GM21447 (cell line): ENCODE results near the gene OXLD1.

ENCODE experiments used
- ATAC-seq: cut with Tn5 transposase; IDR thresholded peaks from one replicate; pipeline ENCODE4 v1.9.1; 2021; ENCODE audit not compliant: unreplicated experiment

The OXLD1 gene

DNA sequence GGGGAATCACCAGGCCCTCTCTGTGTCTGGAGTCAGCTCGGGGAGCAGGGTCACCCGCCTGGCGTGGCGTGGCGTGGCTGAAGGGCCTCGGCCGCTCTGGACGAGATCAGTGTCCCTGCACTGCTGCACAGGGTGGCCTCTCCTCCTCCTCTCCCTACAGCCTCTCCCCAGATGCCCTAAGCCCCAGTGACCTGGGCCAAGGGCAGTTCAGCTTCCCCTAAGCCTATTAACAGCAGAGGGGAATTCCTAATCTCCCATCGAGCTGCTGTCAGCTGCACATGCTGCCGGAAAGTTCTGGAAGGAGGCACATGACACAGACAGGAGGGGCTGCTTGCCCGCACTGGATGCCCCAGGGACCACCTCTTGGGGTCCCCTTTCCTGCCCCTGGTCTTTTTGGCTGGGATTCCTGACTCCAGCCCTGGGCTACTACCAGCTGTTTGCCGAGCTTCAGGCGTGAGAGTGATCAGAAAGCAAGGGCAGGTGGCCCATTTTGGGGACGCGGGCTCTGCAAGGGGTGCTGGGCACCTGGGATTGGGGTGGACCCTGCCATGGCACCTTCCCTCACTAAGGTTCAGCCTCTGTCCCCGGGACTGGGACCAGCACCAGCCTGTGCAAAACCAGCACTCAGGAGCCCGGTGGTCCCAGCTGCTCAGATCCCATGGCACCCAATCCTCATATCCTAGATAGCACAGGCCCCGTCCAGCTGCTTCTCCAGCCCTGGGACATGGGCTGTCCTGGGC is 10.9 kb downstream of the OXLD1 start:
- no peak for ATAC-seq

DNA sequence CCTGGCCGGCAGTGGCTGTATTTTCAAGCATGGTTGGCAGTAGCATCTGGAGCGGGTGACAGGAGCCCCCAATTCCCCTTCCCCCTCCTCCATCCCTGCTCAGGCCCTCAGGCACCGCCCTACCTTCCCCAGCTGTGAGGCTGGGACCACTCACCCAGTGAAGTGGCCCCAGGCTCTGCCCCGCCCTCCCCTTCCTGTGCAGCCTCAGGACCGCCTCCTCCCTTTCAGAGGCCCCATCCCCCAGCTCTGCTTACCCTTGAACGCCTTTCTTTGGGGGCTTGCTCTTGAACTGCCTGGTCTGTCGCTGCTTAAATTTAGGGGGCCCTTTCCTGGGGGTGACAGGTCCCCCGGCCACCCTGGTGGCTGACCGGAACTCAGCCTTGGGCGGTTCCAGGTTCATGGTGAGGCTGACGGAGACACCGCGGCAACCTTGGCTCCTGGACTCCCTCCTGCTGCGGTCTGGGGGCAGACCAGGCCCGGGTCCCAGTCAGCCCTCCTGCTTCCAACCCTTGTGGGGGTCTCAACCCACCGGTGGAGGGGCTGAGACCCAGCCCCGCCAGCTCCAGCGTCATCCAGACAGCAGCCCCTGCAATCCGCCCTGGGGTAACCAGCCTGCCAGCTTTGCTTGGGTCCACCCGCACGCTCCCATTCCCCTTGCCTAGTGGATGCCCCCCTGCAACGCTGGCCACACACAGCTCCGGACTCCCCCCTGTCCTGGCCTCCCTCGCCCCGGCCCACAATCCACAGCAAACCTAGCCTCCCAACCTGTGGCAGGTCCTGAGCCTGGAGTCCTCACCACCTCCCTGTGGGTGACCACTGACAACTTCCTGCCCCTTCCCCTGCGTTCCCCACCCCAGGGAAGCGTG is 13.3 kb downstream of the OXLD1 start:
- no peak for ATAC-seq

DNA sequence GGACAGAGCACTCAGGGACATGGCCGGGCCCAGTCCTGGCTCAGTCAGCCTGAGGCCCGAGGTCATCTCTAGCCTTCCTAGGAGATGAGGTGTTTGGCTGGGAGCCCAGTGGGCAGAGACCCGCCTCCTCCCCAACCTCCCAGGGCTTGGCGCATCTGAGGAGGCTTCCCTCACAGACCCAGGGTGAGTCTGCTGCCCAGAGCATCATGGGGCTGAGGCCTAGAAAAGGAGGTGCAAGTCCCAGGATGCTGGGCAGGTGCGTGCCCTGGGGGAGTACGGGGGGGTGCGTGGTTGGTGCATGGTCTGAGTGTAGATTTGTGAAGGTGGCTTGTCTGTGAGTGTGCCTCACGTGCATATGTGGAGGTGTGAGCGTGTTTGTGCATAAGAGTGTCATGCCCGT is 14.7 kb downstream of the OXLD1 start:
- no peak for ATAC-seq

DNA sequence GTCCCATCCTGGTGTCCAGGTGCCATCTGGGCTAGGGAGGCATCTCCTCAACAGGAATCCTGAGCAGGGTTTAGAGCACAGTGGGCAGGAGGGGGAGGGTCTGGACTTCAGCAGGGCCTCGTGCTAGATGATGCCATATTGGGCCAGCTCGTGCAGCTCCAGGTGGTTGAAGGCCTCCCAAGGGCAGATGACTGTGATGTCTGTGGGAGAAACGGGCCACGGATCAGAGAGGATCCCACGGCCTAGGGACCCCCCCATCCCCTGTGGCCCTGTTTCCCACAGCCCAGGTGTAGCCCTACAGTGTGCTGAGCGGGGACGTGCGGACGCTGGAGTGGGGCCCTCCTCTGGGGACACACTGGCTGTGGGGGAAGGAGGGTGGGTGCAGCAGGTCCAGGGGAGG is 15.5 kb downstream of the OXLD1 start:
- ATAC-seq = no peak

DNA sequence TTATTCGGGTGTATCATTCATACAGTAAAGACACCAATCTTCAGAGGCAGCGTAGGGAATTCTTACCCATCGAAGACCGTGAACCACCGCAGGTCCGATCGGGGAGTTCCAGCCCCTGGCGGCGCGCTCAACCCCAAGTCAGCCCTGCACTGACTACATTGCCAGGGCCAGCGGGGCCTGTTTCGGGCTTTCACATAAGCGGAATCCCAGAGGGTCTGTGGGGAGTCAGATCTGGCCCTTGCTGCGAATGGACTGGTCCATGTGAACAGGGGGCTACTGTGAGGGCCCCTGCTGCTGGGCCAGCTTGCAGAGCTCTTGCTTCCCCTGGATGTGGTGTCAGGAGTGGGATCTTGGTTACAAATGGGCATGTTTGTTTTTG is 17.7 kb downstream of the OXLD1 start:
- ATAC-seq = no peak

DNA sequence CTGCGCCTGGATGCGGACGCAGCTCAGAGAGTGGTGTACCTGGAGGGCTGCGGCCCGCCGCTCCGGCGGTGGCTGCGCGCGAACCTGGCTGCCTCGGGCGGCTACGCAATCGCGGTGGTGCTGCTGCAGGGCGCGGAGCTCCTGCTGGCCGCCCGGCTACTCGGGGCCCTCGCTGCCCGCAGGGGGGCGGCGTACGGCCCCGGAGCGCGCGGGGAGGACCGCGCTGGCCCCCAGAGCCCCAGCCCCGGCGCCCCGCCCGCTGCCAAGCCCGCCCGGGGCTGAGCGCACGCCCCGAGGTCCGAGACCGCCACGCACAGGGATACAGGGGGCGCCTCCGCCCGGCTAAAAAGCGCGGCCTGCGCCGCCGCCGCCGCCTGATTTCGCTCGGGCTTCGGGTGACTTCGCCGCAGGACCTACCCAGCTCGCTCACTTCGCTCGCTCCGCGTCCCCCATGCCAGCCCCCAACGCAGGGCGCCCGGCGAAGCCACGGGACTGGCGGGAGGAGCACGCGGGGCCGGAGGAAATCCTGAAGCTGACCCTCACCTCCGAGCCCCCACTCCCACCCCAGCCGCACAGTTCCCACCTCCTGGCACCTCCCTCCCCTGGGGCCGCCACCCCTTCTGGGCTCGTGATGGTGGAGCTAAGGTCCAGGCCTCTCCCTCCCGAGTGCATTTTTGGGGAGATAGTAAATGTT is 18.2 kb downstream of the OXLD1 start:
- ATAC-seq = no peak

DNA sequence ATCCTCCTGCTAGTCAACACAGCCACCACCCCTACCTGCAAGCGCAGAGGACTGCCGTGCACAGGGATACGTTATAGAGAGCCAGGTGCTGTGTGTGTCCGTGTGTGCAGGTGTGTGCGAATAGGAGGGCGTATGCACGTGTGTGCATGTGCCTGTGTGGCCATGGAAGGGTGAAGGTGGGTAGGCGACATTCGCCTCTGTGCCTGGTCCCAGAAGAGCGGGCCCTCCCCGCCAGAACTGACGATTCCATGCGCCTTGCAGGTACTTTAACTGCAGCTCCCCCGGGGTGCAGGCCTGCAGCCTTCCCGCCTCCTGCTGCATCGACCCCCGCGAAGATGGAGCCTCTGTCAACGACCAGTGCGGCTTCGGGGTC is 18.8 kb downstream of the OXLD1 start:
- no peak for ATAC-seq

DNA sequence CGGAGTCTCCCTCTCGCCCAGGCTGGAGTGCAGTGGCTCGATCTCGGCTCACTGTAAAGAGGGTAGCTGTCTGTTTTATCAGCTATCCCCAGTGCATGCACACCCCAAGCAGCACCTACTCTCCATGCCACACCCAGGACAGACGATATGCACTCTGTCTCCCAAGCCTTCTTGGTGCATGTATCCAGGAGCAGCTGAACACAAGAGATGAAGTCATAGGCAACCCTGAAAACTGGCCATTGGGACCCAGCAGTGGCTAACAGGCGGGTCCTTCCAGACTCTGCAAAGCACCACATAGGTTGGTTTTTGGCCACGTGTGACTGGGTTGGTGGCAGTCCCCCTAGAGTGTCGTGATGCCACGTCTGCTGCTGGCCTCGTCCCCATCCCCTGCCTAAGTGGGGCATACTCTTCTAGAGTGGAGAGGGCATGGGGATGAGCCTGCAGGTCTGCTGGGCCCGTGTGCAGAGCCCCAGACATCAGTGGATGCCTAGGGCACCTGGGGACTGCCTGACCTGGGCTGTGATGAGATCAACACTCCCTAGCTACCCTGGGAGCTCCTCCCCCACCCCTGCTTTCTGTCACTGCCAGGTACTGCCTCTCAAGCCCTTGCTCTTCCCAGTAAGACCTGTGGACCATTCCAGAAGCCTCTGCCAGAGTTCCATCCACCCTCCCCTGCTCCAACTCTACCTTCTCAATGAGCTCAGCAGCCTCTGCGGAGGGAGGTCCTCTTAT is 19.4 kb downstream of the OXLD1 start:
- no peak for ATAC-seq

DNA sequence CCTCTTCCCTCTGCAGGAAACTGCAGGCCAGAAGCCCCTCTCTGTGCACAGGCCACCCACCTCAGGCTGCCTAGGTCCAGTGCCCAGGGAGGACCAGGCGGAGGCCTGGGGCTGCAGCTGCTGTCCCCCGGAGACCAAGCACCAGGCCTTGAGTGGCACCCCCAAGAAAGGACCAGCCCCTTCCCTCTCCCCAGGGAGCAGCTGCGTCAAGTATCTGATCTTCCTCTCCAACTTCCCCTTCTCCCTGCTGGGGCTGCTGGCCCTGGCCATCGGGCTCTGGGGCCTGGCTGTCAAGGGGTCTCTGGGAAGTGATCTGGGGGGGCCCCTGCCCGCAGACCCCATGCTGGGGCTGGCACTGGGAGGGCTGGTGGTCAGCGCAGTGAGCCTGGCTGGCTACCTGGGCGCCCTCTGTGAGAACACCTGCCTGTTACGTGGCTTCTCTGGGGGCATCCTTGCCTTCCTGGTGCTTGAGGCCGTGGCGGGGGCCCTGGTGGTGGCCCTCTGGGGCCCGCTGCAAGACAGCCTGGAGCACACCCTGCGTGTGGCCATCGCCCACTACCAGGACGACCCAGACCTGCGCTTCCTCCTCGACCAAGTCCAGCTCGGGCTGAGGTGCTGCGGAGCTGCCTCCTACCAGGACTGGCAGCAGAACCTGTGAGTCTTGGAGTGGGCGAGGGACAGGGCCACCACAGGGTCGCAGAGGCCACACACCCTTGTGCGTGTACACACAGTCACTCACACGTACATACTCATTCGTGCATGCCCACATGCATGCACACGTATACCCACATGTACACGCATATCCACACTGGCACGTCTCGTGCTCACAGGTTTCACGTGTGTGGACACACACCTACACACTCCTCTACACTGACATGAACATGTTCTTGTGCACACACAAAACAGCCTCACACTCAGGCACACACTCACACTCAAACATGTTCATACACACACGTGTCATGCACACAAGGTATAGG is 21.1 kb downstream of the OXLD1 start:
- ATAC-seq = no peak

DNA sequence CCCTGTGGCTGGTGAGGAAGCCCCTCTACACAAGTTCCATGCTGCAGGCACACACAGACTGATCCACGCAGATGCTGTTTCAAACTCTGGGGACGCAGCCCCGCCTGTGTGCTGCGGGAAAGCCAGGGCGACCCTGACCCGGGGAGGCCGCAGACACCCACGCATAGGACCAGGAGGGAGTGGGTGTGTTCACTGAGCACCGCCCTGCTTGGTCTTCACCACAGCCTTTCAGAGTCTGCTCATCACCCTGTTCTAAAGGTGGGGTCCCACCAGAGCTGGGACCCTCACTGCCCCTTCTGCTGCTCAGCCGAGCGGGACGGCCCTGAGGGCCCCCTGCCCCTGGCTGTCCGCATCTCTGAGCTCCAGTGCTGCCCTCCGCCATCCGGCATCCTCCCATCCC is 21.9 kb downstream of the OXLD1 start:
- no peak for ATAC-seq

DNA sequence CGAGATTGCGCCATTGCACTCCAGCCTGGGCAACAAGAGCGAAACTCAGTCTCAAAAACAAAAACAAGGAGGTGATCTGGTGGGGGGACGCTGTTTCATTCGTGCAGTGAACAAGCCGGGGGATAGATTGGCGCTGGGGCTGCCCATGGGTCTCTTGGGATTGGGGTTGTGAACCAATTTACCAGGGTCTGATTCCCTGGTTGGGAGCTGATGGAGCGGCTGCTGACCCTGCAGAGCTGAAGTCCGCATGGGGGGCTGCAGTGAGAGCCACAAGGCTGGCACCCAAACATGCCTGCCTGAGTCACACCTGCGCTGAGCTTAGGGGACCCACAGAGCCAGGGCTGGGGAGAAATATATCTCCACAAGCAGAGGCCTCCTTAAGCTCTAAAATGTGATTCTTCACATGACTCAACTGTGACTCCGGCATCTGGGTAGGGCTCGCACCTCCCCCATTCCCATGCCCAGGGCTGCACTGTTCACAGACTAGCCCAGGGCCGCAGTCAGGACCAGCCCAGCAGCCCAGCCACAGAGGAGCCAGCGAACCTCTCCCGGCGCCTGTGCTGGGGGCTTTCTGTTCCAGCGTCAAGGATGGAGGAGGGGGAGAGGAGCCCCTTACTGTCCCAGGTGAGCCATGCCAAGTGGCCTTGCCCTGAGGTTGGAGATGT is 24.4 kb downstream of the OXLD1 start:
- no peak for ATAC-seq

DNA sequence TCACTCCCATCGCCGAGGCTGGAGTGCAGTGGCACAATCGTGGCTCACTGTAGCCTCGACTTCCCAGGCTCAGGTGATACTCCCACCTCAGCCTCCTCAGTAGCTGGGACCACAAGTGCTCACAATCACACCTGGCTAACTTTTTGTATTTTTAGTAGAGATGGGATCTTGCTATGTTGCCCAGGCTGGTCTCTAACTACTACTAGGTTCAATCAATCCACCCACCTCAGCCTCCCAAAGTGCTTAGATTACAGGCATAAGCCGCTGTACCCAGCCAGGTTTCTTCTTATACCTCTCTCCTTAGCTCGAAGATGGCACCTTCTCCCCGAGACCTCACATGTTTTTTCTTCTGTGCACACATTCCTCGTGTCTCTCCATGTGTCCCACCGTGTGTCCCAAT is 26.4 kb downstream of the OXLD1 start:
- no peak for ATAC-seq

DNA sequence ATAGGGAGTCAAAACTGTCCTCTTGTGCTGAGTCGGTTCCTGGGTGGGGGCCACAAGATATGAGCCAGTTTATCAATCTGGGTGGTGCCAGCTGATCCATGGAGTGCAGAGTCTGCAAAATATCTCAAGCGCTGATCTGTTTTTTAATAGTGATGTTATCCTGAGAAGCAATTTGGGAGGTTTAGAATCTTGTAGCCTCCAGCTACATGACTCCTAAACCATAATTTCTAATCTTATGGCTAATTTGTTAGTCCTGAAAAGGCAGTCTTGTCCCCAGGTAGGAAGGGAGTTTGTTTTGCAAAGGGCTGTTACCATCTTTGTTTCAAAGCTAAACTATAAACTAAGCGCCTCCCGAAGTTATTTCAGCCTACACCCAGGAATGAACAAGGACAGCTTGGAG is 27.7 kb downstream of the OXLD1 start:
- no peak for ATAC-seq

DNA sequence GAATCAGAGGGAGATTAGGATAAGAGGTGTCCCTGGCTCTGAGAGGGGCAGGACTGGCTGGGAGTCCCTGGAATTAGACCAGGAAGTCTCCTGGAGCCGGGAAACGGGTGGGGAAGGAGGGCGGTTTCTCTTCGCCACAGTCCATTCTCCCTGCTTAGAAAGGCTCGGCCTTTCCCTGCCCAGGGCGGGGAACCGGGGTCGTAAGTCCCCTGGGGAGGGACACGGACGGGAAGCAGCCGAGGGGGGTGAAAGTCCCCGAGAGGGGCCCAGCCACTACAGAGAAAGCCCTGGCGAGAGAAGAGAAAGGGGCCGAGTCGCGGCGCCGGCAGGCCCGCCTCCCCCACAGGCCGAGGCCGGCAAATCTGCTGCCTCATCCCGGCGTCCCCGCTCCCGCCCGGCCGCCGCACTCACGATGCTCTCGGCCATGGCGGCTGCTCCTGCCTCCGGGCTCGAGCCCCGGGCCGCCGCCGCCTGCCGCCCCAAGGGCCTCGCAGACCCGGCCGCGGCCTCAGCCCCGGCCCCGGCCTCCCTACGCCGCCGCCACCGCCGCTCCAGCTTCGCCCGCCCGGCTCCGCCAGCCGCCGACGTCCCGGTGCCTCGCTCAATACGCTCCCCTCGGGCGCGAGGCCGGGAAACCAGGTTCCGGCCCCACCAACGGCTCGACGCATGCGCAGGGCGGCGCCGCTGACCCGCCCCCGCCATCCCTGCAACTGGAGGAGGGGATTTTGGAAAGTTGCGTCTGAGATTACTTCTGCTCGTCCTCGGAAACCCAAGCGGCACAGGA is 29.7 kb downstream of the OXLD1 start, which contains the start of the genes NPLOC4 and TSPAN10:
TSS of gene NPLOC4 (minus strand) at position 608 of the 784 bp plus-strand sequence. CDS start at position 426, 182 bp downstream.
TSS of gene TSPAN10 (plus strand) at position 692 of the 784 bp plus-strand sequence. CDS start 5,217 bp downstream, outside the sequence.
- ATAC-seq = no peak

DNA sequence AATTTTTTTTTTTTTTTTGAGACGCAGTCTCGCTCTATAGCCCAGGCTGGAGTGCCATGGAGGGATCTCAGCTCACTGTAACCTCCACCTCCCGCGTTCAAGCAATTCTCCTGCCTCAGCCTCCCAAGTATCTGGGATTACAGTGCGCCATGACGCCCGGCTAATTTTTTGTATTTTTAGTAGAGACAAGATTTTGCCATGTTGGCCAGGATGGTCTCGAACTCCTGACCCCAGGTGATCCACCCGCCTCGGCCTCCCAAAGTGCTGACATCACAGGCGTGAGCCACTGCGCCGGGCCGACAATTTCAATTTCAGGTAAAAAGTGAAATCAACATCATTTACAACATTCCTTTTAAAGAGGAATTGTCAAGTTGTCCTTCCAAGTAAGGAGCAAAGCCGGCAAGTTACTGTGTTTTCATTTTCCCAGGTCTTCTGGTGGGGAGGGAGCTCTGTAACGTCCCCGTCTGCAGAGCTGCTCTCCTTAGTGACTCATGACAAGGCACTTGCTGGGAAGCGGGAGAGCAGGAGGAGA is 30.4 kb downstream of the OXLD1 start:
- no peak for ATAC-seq

DNA sequence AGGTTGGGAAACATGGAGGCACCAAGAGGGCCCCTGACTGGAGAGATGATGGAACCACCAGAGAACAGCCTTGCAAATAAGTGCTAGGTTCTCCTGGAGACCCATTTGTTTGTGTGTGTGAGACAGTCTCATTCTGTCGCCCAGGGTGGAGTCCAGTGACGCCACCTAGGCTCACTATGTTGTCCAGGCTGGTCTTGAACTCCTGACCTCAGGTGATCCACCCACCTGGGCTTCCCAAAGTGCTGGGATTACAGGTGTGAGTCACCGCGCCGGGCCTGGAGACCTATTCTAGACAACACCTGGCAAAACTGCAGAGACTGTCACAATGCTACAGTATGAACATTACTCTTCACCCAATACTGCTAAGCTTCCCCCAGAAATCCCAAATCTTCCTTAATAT is 31.0 kb downstream of the OXLD1 start:
- no peak for ATAC-seq

DNA sequence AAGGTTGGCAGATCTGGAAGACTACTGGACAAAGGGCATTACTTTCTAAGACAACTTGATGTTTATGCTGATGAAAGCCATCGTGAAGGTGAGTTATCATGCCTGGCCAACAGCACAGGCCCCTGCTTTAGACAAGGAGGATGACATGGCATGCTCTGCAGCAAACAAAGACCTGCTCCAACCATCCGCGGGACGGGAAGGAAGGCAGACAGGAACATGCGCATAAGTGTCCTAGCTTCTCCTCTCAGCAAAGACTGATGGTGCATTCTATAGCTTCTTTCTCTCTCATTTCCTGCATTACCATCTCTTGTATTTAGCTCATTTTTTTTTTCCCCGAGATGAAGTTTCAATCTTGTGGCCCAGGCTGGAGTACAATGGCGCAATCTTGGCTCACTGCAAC is 34.9 kb downstream of the OXLD1 start:
- ATAC-seq = no peak

DNA sequence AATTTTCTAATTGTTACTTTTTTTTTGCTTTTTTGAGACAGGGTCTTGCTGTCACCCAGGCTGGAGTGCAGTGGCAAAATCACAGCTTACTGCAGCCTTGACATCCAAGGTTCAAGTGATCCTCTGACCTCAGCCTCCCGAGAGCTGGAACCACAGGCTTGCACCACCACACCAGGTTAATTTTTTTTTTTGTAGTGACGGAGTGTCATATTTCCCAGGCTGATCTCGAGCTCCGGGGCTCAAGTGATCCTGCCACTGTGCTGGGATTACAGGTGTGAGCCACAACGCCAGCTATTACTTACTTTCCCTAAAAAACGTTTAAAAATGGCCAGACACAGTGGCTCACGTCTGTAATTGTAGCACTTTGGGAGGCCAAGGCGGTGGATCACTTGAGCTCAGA is 36.1 kb downstream of the OXLD1 start:
- ATAC-seq = no peak
